Osteoblast (primary cell): Measurements from ENCODE around the gene VILL. TPM values are rescaled to one million over a fixed set of nuclear protein-coding genes. Genes with fewer than 3 reads are reported as not detected.
A peak's percentile ranks its signal among the peaks of the same experiment; 100 is the strongest.

Source experiments
- DNase-seq: peaks from one replicate; pipeline ENCODE4 v3.0.0; 2011; ENCODE audit warnings: low spot score, mixed read lengths; ENCODE audit not compliant: insufficient read length; ENCODE audit errors: missing footprints
- H2AFZ ChIP-seq: 2 replicates; pipeline ENCODE4 v1.6.0; 2011; ENCODE audit warnings: mild to moderate bottlenecking, low read length
- H3K27ac ChIP-seq: 2 replicates; pipeline ENCODE4 v1.5.1; 2011; ENCODE audit warnings: mild to moderate bottlenecking, low read depth, low read length, moderate library complexity
- H3K27me3 ChIP-seq: 2 replicates; pipeline ENCODE4 v1.6.0; 2012; ENCODE audit warnings: mild to moderate bottlenecking, control low read depth, inconsistent platforms, low read length, moderate library complexity; ENCODE audit not compliant: insufficient read depth
- H3K36me3 ChIP-seq: 2 replicates; pipeline ENCODE4 v1.5.1; 2011; ENCODE audit warnings: mild to moderate bottlenecking, low read length, control low read depth, moderate library complexity; ENCODE audit not compliant: insufficient read depth
- H3K4me1 ChIP-seq: 2 replicates; pipeline ENCODE4 v1.5.1; 2011; ENCODE audit warnings: mild to moderate bottlenecking, low read length, control low read depth, moderate library complexity; ENCODE audit not compliant: insufficient read depth
- H3K4me2 ChIP-seq: 2 replicates; pipeline ENCODE4 v1.6.0; 2011; ENCODE audit warnings: mild to moderate bottlenecking, low read length; ENCODE audit not compliant: insufficient read depth
- H3K4me3 ChIP-seq: fragments of 200-600 bp; sonication (generic); 3 replicates; pipeline ENCODE4 v1.5.1; 2012; ENCODE audit warnings: mild to moderate bottlenecking, low read length, inconsistent platforms; ENCODE audit not compliant: insufficient read depth
- H3K79me2 ChIP-seq: 2 replicates; pipeline ENCODE4 v1.6.0; 2012; ENCODE audit warnings: mild to moderate bottlenecking, low read length, control low read depth, inconsistent platforms; ENCODE audit not compliant: insufficient read depth
- H3K9me3 ChIP-seq: 2 replicates; pipeline ENCODE4 v1.5.1; 2011; ENCODE audit warnings: low read depth, low read length, control low read depth
- H4K20me1 ChIP-seq: 2 replicates; pipeline ENCODE4 v1.6.0; 2012; ENCODE audit warnings: mild to moderate bottlenecking, low read length, control low read depth; ENCODE audit not compliant: insufficient read depth
- CTCF ChIP-seq: IDR thresholded peaks from 2 replicates; pipeline ENCODE4 v1.5.1; 2011; ENCODE audit warnings: mild to moderate bottlenecking, low read depth, low read length, moderate library complexity; ENCODE audit errors: extremely low read depth
- small RNA-seq: library from RNA; depleted of rRNA; stranded (forward); fragments of <200 nt; gene quantifications from one replicate; pipeline ENCODE3, GENCODE V24; 2012
- total RNA-seq: library from RNA; depleted of rRNA; stranded (reverse); fragments of >200 nt; gene quantifications from 2 replicates; pipeline ENCODE4 v1.2.3, GENCODE V29; 2012

Gene VILL
- total RNA-seq, 1 donor: 7.6 TPM

DNA sequence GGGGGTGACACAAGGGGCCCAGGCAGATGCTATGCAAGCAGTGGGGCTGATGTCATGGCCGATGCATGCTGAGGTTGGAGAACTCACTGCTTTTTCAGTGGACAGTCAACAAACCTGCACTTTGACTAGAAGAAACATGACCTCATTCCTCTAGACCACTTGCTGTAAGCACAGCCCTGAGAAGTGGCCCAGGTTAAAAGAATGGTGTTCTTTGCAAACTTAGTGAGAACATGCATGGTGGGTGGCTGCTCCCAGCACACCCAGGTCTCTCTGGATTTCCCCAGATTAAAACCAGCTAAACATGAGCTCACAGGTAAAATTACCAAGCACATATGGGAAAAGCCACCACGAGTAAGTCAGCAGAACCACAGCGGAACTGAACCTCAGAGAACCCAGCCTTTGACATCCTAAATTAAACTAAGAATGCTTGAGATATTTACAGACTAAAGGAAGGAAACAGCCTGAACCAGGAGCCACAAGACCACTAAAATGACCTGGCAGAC, 64.0 kb downstream of the VILL start:
- Histone ChIP-seq H3K27me3 (peaks cover 2% of the 10 kb centered on the region), H3K4me2 (no peak overlapping the region), H3K36me3 (no peaks in the 10 kb centered on the region), H3K9me3 (no peaks in the 10 kb centered on the region), H3K27ac (no peak overlapping the region), H2AFZ (no peak overlapping the region), H3K4me3 (no peak overlapping the region), H3K79me2 (no peaks in the 10 kb centered on the region), H4K20me1 (no peaks in the 10 kb centered on the region), H3K4me1 (no peaks in the 10 kb centered on the region)
- TF ChIP-seq CTCF: no peak
- no peak for DNase-seq

Small RNA genes within 50 kb of the gene (small RNA-seq; reads per million reads assigned to genes)
- gene MIR26A1 (58.9 reads per million, percentile 96 among the genes with 10 or more reads in this experiment), gene RF00019 (not detected)

Other genes starting within 250 kb of the VILL start
- 34.7 and 44.5 TPM in 2 replicates for gene CTDSPL, start 128.9 kb upstream of the VILL start, total RNA-seq
- gene PLCD1, start 38.9 kb downstream of the VILL start, total RNA-seq: 23.2 and 23.6 TPM in 2 replicates
- gene DLEC1, start 48.4 kb downstream of the VILL start, total RNA-seq: under 0.01 and 0.29 TPM in 2 replicates
- gene ACAA1, start 146.3 kb downstream of the VILL start, total RNA-seq: 17.4 and 20.0 TPM in 2 replicates
- 8.7 and 10.3 TPM in 2 replicates for gene MYD88, start 147.9 kb downstream of the VILL start, total RNA-seq
- gene OXSR1, start 174.8 kb downstream of the VILL start, total RNA-seq: 44.2 and 50.3 TPM in 2 replicates